Esophagus muscularis mucosa (tissue), 3 donors: ENCODE measurements around the gene KCNJ6.

ENCODE experiments used
- CTCF ChIP-seq, 3 experiments: fragments of 200-600 bp in 2 of 3; fragments of 450-650 bp in 1 of 3; sonication (generic) in 2 of 3; IDR thresholded peaks; one replicate each; pipeline ENCODE4 v1.5.1; 2017 to 2019; ENCODE audit warnings: antibody characterized with exemption in 3 of 3, mild to moderate bottlenecking in 2 of 3, moderate library complexity in 1 of 3
- POLR2AphosphoS5 ChIP-seq, 2 donors: sonication (generic); formaldehyde crosslinking; IDR thresholded peaks; one replicate each; pipeline ENCODE4 v1.6.1; 2017; ENCODE audit warnings: antibody characterized with exemption in 2 of 2

- TF ChIP-seq CTCF (IDR thresholded peaks at IDR 0.05) (no peak), POLR2AphosphoS5 (IDR thresholded peaks at IDR 0.05) (no peak)
These were observed 349.3 kb downstream of the KCNJ6 start for GRCh38 chr21:37566790-37567615.
